Central memory CD8-positive, alpha-beta T cell (primary cell): ENCODE results near the gene NFKBIB.
"Not testable (repeated sequence)": the region's sequence is repeated elsewhere in the genome, so short reads cannot be mapped to it uniquely, and the experiment has no call there.

Experiments used
- ATAC-seq: fragments of 150-1000 bp; cut with Tn5 transposase; replicated peaks from 2 replicates; pipeline ENCODE4 v1.10.0; 2022; ENCODE audit warnings: mild to moderate bottlenecking, moderate FRiP score, moderate number of reproducible peaks; ENCODE audit not compliant: poor library complexity, severe bottlenecking; ENCODE audit errors: extremely low read depth
- DNase-seq, 2 donors: peaks; one replicate each; pipeline ENCODE4 v3.0.0; 2021; ENCODE audit warnings: low spot score in 2 of 2
- H3K27ac Mint-ChIP-seq: one replicate; pipeline ENCODE4 v1.8.0; 2022; ENCODE audit warnings: low read depth, mild to moderate bottlenecking, moderate library complexity, mixed read lengths
- H3K27me3 Mint-ChIP-seq: one replicate; pipeline ENCODE4 v1.8.0; 2022; ENCODE audit warnings: mixed read lengths
- H3K36me3 Mint-ChIP-seq: one replicate; pipeline ENCODE4 v1.8.0; 2022; ENCODE audit warnings: mild to moderate bottlenecking, moderate library complexity, mixed read lengths; ENCODE audit not compliant: insufficient read depth
- H3K4me1 Mint-ChIP-seq: one replicate; pipeline ENCODE4 v1.8.0; 2022; ENCODE audit warnings: mixed read lengths
- H3K4me3 Mint-ChIP-seq: one replicate; pipeline ENCODE4 v1.8.0; 2022; ENCODE audit warnings: mild to moderate bottlenecking, moderate library complexity, mixed read lengths
- H3K9me3 Mint-ChIP-seq: one replicate; pipeline ENCODE4 v1.8.0; 2022; ENCODE audit warnings: mixed read lengths

Gene NFKBIB

GRCh38 chr19:38899447-38900201 is at the start of gene NFKBIB, which contains the start of gene SIRT2:
TSS of gene NFKBIB (plus strand) at chr19:38899969. CDS start at chr19:38900033, 64 bp downstream.
TSS of gene SIRT2 (minus strand) at chr19:38899618. CDS start at chr19:38899521, 97 bp downstream.
- Mint-ChIP-seq H3K36me3 (peaks cover 30% of the 10 kb centered on the region), H3K27me3 (no peaks in the 10 kb centered on the region), H3K9me3 (no peaks in the 10 kb centered on the region), H3K4me3 (peak within 1 kb of the TSS; percentile 86), H3K4me1 (peaks cover 61% of the 10 kb centered on the region), H3K27ac (peak within 1 kb of the TSS; percentile 100)
- ATAC-seq, result peak; percentile 90
- peak; percentile 93 to 99 for DNase-seq

GRCh38 chr19:38850436-38850975 is 49.3 kb upstream of the NFKBIB start:
- DNase-seq (peak; percentile 94 to 99), ATAC-seq (peak; percentile 76)
- no peaks in the 10 kb centered on the region for H3K9me3 Mint-ChIP-seq
- H3K27me3 Mint-ChIP-seq, result no peaks in the 10 kb centered on the region
- H3K36me3 Mint-ChIP-seq, result peaks cover 52% of the 10 kb centered on the region
- H3K4me3 Mint-ChIP-seq, result peak overlapping the region; percentile 90
- peak overlapping the region; percentile 98 for H3K27ac Mint-ChIP-seq
- H3K4me1 Mint-ChIP-seq, result peaks cover 52% of the 10 kb centered on the region

- H3K36me3 Mint-ChIP-seq, result peaks cover 46% of the 10 kb centered on the region
- no peaks in the 10 kb centered on the region for H3K27me3 Mint-ChIP-seq
- ATAC-seq (no peak), DNase-seq (no peak)
- peak overlapping the region; percentile 98 for H3K27ac Mint-ChIP-seq
- H3K4me3 Mint-ChIP-seq, result peak overlapping the region; percentile 90
- H3K4me1 Mint-ChIP-seq, result peaks cover 46% of the 10 kb centered on the region
- no peaks in the 10 kb centered on the region for H3K9me3 Mint-ChIP-seq
Observed at GRCh38 chr19:38850976-38851621, 48.7 kb upstream of the NFKBIB start.

GRCh38 chr19:38851622-38852230 is 48.0 kb upstream of the NFKBIB start:
- no peak for ATAC-seq

GRCh38 chr19:38852231-38853044 is 47.3 kb upstream of the NFKBIB start:
- Mint-ChIP-seq H3K4me3 (peak overlapping the region; percentile 90), H3K36me3 (peaks cover 38% of the 10 kb centered on the region), H3K27me3 (no peaks in the 10 kb centered on the region), H3K27ac (peak overlapping the region; percentile 88), H3K9me3 (no peaks in the 10 kb centered on the region), H3K4me1 (peaks cover 49% of the 10 kb centered on the region)
- no peak for ATAC-seq
- peak; percentile 36 to 55 for DNase-seq

More at GRCh38 chr19:38851622-38852230, 48.0 kb upstream of the NFKBIB start:
- peak; percentile 66 to 78 for DNase-seq
- Mint-ChIP-seq H3K27me3 (no peaks in the 10 kb centered on the region), H3K9me3 (no peaks in the 10 kb centered on the region), H3K36me3 (peaks cover 40% of the 10 kb centered on the region), H3K4me1 (peaks cover 48% of the 10 kb centered on the region), H3K4me3 (peak overlapping the region; percentile 90), H3K27ac (peak overlapping the region; percentile 98)

- Mint-ChIP-seq H3K4me3 (peak overlapping the region; percentile 90), H3K9me3 (no peaks in the 10 kb centered on the region), H3K36me3 (peaks cover 33% of the 10 kb centered on the region), H3K27me3 (no peaks in the 10 kb centered on the region), H3K27ac (peak overlapping the region; percentile 88), H3K4me1 (peaks cover 47% of the 10 kb centered on the region)
- DNase-seq (no peak), ATAC-seq (no peak)
Observed at GRCh38 chr19:38853214-38853613, 46.6 kb upstream of the NFKBIB start.

GRCh38 chr19:38854961-38855360 is 44.8 kb upstream of the NFKBIB start:
- H3K27ac Mint-ChIP-seq, H3K27me3 Mint-ChIP-seq, H3K9me3 Mint-ChIP-seq, H3K4me3 Mint-ChIP-seq, ATAC-seq, DNase-seq: not testable (repeated sequence)
- peaks cover 36% of the 10 kb centered on the region for H3K4me1 Mint-ChIP-seq
- peaks cover 19% of the 10 kb centered on the region for H3K36me3 Mint-ChIP-seq

- Mint-ChIP-seq H3K4me1 (peaks cover 38% of the 10 kb centered on the region), H3K36me3 (peaks cover 12% of the 10 kb centered on the region)
- not testable (repeated sequence) for H3K4me3 Mint-ChIP-seq, H3K27me3 Mint-ChIP-seq, H3K27ac Mint-ChIP-seq, DNase-seq, ATAC-seq, H3K9me3 Mint-ChIP-seq
Observed at GRCh38 chr19:38855751-38856150, 44.0 kb upstream of the NFKBIB start.

GRCh38 chr19:38856813-38857212 is 43.0 kb upstream of the NFKBIB start:
- Mint-ChIP-seq H3K4me3 (peak overlapping the region; percentile 43), H3K4me1 (peaks cover 31% of the 10 kb centered on the region), H3K36me3 (peaks cover 8% of the 10 kb centered on the region), H3K27me3 (no peaks in the 10 kb centered on the region), H3K27ac (peak overlapping the region; percentile 92), H3K9me3 (no peaks in the 10 kb centered on the region)
- ATAC-seq, result no peak
- DNase-seq, result no peak

- H3K9me3 Mint-ChIP-seq, H3K36me3 Mint-ChIP-seq, H3K4me3 Mint-ChIP-seq, DNase-seq, ATAC-seq, H3K27me3 Mint-ChIP-seq, H3K27ac Mint-ChIP-seq: not testable (repeated sequence)
- H3K4me1 Mint-ChIP-seq, result peaks cover 34% of the 10 kb centered on the region
Observed at GRCh38 chr19:38859631-38860204, 40.1 kb upstream of the NFKBIB start.

- Mint-ChIP-seq H3K27me3 (no peaks in the 10 kb centered on the region), H3K4me3 (no peak overlapping the region), H3K36me3 (peaks cover 23% of the 10 kb centered on the region), H3K9me3 (no peaks in the 10 kb centered on the region), H3K27ac (no peak overlapping the region), H3K4me1 (peaks cover 49% of the 10 kb centered on the region)
- ATAC-seq (no peak), DNase-seq (no peak)
Observed at GRCh38 chr19:38861368-38861767, 38.4 kb upstream of the NFKBIB start.
